Gastroesophageal sphincter (tissue), 3 donors: ENCODE results near the gene DMRTB1.

Experiments used
- POLR2A ChIP-seq, 2 donors: fragments of 450-650 bp; IDR thresholded peaks; one replicate each; pipeline ENCODE4 v1.6.1; 2017; ENCODE audit warnings: antibody characterized with exemption in 2 of 2, mild to moderate bottlenecking in 2 of 2, moderate library complexity in 1 of 2
- TF ChIP-seq, protein P1 (sequence below), 4 experiments: fragments of 200-600 bp in 2 of 4; fragments of 450-650 bp in 2 of 4; sonication (generic) in 1 of 4; IDR thresholded peaks; one replicate each; pipeline ENCODE4 v1.5.1; 2017 to 2019; ENCODE audit warnings: antibody characterized with exemption in 4 of 4, mild to moderate bottlenecking in 2 of 4, moderate library complexity in 2 of 4

DNA sequence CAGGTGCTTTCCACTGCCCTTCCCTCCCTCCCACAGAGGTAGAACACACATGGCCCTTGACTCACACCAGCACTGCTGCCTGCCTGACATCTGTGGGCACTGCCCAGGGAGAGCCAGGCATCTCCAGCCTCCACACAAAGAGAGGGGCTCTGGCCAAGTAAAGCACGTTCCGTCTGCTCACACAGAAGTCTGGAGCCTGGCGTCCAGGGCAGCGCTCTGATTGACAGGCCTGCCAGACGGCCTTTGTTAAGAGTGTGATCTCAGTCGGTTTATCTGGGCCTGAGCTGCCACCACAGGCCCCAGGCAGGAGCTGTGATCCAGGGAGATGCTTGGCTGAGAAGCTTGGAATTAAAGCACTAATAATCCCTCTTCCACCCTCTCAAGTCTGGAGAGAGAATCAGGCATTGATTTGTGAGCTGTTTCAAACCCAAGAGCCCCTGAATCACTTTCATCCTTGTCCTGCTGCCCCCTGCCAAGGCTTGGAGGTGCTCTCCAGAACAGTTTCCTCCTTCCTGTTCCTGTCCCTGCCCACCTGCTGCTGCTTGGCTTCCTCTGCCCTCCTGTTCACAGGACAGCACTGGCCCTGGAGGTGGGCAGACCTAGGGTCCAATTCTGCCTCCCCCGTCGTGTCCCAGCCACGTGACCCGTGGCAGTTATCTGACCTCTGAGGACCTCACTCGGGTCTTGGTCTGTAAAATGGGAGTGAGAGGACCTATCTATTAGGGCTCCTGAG is 3.7 kb downstream of the DMRTB1 start:
- TF ChIP-seq POLR2A (IDR thresholded peaks at IDR 0.05) = no peak
- TF ChIP-seq, protein P1, sequence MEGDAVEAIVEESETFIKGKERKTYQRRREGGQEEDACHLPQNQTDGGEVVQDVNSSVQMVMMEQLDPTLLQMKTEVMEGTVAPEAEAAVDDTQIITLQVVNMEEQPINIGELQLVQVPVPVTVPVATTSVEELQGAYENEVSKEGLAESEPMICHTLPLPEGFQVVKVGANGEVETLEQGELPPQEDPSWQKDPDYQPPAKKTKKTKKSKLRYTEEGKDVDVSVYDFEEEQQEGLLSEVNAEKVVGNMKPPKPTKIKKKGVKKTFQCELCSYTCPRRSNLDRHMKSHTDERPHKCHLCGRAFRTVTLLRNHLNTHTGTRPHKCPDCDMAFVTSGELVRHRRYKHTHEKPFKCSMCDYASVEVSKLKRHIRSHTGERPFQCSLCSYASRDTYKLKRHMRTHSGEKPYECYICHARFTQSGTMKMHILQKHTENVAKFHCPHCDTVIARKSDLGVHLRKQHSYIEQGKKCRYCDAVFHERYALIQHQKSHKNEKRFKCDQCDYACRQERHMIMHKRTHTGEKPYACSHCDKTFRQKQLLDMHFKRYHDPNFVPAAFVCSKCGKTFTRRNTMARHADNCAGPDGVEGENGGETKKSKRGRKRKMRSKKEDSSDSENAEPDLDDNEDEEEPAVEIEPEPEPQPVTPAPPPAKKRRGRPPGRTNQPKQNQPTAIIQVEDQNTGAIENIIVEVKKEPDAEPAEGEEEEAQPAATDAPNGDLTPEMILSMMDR (IDR thresholded peaks at IDR 0.05) = no peak
